Myocyte (in vitro differentiated cells): Measurements from ENCODE around the gene MSI2. TPM values are rescaled to one million over a fixed set of nuclear protein-coding genes. Genes with fewer than 3 reads are reported as not detected.

Experiments used
- DNase-seq: peaks from one replicate; pipeline ENCODE4 v3.0.0-alpha.2; 2012; ENCODE audit warnings: low read depth
- total RNA-seq: library from RNA; depleted of rRNA; stranded (reverse); fragments of >200 nt; gene quantifications from 2 replicates; pipeline ENCODE4 v1.2.3, GENCODE V29; 2014

Gene MSI2
- total RNA-seq, 1 donor from 2014 or later, result 115 TPM

- no peak for DNase-seq
Observed at GRCh38 chr17:57670769-57671569, 414.6 kb downstream of the MSI2 start.

GRCh38 chr17:57671667-57672632, 415.6 kb downstream of the MSI2 start:
- peak; percentile 92 for DNase-seq

- no peak for DNase-seq
Observed at GRCh38 chr17:57672971-57673370, 416.6 kb downstream of the MSI2 start.

DNA sequence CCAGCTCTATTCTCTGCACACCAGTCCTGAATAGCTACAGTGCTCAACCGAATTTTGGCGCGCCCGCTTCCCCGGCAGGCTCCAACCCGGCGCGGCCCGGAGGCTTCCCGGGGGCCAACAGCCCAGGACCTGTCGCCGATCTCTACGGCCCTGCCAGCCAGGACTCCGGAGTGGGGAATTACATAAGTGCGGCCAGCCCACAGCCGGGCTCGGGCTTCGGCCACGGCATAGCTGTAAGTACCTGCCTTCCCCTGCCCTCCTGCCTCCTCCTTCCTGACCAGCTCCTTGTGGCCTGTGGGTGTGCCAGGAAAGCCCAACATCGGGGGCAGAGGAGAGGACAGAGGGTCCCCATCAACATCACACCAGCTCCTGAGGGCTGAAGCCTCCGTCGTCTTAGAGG, 418.6 kb downstream of the MSI2 start:
- DNase-seq, result no peak

DNA sequence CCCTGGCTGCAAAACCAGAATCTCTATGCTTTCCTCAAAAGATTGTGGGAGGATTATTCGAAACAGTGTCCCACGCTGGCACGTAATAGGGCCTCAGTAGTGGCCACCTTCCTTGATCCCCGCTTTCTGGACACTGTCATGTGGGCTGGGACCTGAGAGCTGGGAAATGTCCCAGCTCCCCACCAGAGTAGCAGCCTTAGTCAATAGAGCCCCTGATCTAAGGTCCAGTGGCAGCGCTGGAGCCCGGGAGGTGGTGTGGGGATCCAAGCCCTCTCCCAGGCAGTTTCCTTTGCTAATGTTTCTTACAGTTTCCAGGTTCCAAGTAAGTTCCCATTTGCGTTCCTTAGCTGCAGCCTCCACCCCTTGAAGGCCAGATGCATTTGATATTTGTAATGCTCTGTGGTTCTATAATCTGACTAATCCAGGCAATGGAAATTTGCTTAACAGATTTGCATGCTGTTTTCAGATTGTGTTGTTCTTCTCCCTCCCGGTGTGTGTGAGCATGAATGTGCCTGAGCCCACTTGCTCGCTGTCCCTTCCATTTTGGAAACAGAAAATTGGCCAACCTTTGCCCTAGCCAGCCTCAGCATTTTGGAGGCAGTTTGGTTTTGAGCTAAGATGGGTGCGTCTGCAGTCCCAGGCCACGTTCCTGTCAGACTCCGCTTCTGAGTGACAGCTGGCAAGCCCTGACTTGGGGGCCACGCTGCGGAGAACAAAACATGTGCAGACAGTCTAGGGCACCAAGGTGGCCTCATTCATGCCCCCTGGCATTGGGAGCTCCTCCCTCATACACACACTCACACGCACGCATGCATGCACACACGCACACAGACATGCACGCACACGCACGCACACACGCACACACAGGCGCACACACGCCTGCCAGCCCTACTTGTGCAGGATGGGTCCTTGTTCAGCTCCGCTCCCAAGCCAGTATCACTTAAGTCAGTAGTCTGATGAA, 419.4 kb downstream of the MSI2 start:
- no peak for DNase-seq

GRCh38 chr17:57676543-57676942, 420.2 kb downstream of the MSI2 start:
- no peak for DNase-seq

DNA sequence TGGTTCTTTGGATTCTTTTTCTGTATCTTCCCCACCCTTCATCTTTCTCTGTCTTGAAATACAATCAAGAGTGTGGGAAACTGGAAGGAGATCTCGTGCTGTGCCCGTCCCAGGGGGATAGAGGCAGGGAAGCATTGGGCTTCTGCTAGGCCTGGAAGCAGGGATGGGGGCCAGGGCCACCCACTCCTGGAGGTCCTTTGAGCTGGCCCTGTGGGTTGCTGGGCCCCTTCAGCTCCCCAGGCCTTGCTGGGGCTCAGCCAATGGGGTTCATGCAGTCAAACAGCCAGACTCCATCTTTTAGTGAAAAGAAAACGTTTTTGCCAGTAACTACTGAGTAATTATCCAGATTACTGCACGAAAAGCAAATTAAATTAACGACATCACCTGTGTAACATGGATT, 421.0 kb downstream of the MSI2 start:
- no peak for DNase-seq

- no peak for DNase-seq
Observed at GRCh38 chr17:57677858-57678257, 421.5 kb downstream of the MSI2 start.

DNA sequence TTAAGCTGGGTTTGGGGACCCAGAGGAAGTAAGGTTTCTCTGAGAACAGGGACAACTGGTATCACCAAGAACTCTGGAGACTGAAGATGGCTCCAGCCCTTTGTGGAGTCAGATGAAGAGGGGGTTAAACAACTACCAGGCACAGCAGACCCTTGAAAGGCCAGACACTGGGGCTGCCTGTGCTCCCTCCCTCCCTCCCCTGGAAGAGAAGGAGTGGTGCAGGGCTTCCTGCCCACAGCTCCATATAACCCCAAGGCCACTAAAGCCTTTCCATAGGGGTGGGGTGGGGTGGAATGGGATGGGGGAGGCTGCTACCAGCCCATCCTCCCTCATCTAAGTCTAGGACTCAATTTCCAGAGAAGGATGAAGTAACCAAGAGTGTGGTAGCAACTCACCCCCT, 422.1 kb downstream of the MSI2 start:
- DNase-seq, result no peak

DNA sequence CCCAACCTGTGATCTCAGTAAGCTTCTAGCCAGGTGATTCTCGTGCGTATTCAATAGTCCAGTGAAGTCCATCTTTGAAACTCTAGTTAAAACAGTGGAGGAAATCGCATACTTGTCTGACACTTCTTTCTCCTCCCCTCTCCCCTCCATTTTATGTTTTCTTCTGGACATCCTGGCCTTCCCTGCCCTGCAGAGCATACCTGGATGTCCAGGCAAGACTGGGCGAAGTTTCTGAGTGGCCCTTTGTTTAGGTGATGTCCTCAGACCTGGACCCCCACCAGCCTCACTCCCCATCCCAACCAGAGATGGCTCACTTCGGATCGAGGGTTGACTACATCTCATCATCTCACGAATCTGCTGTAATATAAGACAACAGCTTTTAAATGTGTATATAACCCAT, 423.0 kb downstream of the MSI2 start:
- no peak for DNase-seq

DNA sequence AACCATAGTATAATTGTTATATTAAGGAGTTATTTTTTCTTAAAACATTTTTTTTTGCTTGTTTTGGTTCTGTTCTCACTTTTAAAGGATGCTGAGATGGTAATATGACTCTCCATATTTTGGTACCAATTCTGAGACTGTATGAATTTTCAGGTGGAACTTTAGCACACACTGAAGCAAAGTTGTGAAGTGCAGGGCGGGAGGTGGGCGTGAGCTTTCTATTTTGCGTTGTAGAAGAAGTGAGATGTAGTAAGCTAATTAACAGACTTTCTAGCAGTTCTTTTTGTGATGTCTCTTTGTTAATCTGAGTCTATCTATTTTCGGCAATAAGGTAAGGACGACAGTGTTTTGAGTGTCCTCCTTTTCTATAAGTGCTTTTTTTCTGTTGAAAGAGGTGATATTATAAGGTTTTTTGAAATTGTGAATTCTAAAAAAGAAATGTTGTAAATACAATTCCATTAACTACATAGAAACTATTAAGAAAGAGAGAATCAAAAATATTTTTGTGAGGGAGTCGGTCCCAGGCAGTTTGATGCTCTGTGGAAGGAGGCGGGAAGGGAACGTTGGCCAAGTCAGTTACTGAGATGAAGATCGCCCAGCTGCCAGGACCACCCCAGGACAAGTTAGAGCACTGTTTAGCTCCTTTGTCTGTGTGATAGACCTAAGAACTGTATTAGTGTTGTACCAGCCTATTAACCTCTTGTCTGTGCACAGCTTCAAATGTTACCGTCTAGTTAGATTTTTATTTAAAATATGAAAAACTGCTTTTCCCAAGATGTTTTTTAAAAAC, 423.8 kb downstream of the MSI2 start:
- no peak for DNase-seq

DNA sequence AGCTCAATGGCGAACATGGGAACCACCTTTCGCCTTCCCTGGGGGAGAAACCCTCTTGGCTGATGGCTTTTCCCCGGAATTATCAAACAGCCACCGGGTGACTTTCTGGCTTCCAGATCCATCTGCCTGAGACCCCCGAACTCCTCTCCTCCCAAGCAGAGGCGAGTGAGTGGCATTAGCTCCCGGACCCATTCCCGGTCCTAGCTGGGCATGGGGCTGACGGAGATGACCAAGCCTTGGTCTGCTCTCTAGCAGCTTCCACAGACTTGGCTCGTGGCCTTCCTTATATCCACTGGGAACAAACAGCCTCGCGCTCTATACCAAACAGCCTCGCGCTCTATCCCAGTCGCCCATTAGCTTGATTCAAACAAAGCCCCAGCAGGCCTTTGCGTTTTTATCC, 426.4 kb downstream of the MSI2 start:
- no peak for DNase-seq

DNA sequence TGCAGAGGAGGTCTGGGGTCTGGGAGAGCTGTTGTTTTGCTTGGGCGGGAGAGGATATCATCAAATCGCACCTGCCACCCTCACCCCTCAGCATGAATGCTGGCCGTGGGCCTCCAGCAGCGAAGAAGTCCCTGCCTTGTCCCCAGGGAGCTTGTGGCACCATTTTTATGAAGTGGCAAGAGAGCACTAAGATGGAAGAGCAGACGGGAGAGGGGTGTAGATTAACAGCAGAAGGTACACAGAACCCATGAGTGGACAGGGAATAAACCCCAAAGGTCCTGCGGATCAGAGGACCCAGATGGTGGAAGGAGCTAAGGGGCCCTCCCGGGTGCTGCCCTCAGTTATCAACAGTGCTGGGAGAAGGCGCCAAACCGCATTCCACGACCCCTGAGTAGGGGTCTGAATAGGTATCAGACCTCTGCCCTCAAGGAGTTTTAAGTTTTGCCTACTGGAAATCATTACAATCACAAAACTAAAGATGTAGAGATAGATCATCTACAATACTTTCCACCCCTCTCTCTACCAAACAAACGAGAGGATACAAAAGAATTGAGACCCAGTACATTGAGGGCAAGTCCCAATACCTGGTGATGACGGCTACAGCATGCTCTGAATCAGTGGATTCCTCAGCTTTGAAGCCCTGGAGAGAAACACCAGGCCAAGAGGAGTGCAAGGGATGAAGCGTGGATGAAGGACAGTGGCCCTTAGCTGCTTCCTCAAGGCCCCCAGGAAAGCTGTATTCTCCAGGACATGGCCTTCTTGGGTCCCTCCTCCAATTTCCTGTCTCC, 428.6 kb downstream of the MSI2 start:
- no peak for DNase-seq

- no peak for DNase-seq
Observed at GRCh38 chr17:57685499-57686132, 429.3 kb downstream of the MSI2 start.

DNA sequence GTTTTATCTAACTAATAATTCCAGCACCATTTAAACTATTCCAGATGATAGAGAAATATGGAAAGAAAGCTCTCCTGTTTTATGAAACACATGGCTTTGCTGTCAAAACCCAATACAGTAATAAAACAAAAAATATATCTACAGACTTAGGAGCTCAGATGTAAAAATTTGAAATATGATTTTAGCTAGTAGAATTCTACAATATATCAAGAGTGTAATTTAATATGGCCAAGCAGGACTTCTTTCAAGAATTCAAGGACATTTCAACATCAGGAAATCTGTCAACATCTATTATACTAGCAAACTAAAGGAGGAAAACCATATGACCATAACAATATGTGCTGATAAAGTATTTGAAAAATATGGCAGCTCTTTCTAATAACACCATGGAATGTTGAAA, 431.3 kb downstream of the MSI2 start:
- no peak for DNase-seq

DNA sequence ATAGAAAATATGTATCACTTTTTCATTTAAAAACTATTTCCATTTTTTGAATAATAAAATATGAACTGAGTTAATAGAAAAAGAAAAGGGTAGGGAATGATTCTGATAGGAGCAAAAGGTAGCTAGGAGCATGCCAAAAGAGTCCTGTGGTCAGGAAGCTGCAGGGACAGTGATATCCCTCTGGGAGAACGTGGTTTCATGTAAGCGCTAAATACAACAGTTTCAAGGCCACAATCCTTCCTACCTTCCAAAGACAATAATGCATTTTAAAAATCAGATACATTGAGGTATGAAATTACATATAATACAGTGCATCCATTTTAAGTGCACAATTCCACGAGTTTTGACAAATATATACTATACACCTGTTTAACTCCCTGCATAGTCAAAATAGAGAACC, 432.9 kb downstream of the MSI2 start:
- DNase-seq, result peak; percentile 38

DNA sequence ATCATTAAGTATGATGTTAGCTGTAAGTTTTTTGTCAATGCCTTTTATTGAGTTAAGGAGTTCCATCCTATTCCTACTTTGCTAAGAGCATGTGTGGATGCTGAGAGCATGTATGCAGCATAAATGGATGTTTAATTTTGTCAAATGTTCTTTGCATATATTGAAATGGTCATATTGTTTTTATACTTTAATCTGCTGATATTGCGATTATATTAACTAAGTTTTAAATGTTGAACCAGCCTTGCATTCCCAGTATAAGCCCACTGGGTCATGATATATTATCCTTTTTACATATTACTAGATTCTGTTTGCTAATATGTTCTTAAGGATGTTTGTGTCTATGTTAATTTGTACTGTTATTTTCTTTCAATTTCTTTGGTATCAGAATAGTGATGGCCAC, 435.6 kb downstream of the MSI2 start:
- no peak for DNase-seq

DNA sequence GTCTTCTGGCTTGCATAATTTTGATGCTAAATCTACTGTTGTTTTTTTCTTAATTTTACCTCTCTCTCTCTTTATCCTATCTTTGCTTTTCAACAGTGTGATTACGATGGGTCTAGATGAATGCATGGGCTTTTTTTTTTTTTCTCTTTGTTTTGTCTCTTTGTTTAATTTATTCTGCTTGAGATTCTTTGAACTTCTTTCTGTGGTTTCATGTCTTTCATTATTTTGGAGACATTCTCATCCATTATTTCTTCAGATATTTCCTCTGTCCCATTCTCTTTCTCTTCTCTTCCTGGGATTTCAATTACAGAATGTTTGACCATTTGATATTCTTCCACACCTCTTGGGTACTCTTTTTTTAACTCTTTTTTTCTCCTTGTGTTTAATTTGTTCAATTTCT, 436.4 kb downstream of the MSI2 start:
- no peak for DNase-seq

- no peak for DNase-seq
Observed at GRCh38 chr17:57694051-57694450, 437.7 kb downstream of the MSI2 start.
